Peyer's patch (tissue), 4 donors: ENCODE measurements around the gene MYBPC2.

Source experiments
- CTCF ChIP-seq, 6 experiments: fragments of 450-650 bp in 4 of 6; fragments of 200-600 bp in 2 of 6; sonication (generic) in 1 of 6; IDR thresholded peaks; one replicate each; pipeline ENCODE4 v1.5.1; 2017 to 2019; ENCODE audit warnings: antibody characterized with exemption in 6 of 6, mild to moderate bottlenecking in 3 of 6, moderate library complexity in 1 of 6
- POLR2A ChIP-seq, 2 donors: fragments of 450-650 bp; IDR thresholded peaks; one replicate each; pipeline ENCODE4 v1.5.1; 2017; ENCODE audit warnings: antibody characterized with exemption in 2 of 2, mild to moderate bottlenecking in 2 of 2, moderate library complexity in 2 of 2

- TF ChIP-seq CTCF (IDR thresholded peaks at IDR 0.05), result no peak
- TF ChIP-seq POLR2A (IDR thresholded peaks at IDR 0.05), result no peak
Measured at GRCh38 chr19:50419022-50419579, 13.6 kb upstream of the MYBPC2 start.
